Measurements from ENCODE around the gene MYH8. TPM values are rescaled to one million over a fixed set of nuclear protein-coding genes. Genes with fewer than 3 reads are reported as not detected.

MYH8 gene
- total RNA-seq, 1 donor from 2014 or later = not detected

DNA sequence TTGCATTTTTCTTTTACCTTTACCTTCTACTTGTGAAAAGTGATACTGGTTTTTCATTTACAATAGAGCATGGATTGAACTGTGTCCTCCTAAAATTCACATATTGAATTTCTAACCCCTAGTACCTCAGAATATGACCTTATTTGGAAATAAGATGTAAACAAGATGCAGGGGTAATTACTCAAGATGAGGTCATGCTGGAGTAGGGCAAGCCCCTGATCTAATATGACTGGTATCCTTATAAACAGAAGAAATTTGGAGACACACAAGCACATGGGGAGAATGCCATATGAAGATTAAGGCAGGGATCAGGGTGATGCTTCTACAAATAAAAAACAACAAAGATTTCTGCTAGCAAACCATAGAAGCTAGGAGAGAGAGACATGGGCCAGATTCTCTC, 61.2 kb downstream of the MYH8 start:
- no peaks in the 10 kb centered on the region for H3K9me3 ChIP-seq

DNA sequence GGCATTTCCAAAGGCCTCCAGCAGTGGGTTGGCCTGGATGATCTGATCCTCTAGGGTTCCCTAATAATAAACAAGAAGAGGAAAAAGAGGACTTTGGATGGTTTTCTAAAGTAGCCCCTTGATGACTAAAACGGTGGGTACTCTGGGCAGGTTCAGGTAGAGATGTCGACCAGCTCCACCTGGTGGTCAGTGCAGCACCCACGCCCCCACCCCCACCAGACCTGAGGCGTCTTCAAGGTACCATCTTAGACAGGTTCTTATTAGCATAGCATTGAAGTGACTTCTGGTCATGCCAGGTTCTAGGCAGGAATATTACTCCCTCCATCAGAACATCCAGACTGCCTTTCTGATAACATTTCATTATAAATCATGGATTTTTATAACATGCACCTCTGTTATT, 64.0 kb downstream of the MYH8 start:
- Histone ChIP-seq H3K36me3 (no peaks in the 10 kb centered on the region), H3K9me3 (no peaks in the 10 kb centered on the region), H3K27me3 (no peaks in the 10 kb centered on the region), H3K4me3 (no peak overlapping the region), H3K4me1 (no peaks in the 10 kb centered on the region), H3K27ac (no peak overlapping the region)
- intact Hi-C loops (cut with DNase I) = no loop called here
- DNase-seq (ENCODE audit: low spot score in 2 of 2) = no peak
- TF ChIP-seq, protein P1, sequence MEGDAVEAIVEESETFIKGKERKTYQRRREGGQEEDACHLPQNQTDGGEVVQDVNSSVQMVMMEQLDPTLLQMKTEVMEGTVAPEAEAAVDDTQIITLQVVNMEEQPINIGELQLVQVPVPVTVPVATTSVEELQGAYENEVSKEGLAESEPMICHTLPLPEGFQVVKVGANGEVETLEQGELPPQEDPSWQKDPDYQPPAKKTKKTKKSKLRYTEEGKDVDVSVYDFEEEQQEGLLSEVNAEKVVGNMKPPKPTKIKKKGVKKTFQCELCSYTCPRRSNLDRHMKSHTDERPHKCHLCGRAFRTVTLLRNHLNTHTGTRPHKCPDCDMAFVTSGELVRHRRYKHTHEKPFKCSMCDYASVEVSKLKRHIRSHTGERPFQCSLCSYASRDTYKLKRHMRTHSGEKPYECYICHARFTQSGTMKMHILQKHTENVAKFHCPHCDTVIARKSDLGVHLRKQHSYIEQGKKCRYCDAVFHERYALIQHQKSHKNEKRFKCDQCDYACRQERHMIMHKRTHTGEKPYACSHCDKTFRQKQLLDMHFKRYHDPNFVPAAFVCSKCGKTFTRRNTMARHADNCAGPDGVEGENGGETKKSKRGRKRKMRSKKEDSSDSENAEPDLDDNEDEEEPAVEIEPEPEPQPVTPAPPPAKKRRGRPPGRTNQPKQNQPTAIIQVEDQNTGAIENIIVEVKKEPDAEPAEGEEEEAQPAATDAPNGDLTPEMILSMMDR (IDR thresholded peaks at IDR 0.05) = peak in 1 of 3 experiments; percentile 8

More for the DNA sequence above, 61.2 kb downstream of the MYH8 start:
- TF ChIP-seq, protein P1 (IDR thresholded peaks at IDR 0.05) = no peak
- Histone ChIP-seq H3K4me3 (no peak overlapping the region), H3K4me1 (no peaks in the 10 kb centered on the region), H3K36me3 (no peaks in the 10 kb centered on the region), H3K27ac (no peak overlapping the region), H3K27me3 (no peaks in the 10 kb centered on the region)
- no peak for DNase-seq (ENCODE audit: low spot score in 2 of 2)
- intact Hi-C loops (cut with DNase I) = no loop called here

DNA sequence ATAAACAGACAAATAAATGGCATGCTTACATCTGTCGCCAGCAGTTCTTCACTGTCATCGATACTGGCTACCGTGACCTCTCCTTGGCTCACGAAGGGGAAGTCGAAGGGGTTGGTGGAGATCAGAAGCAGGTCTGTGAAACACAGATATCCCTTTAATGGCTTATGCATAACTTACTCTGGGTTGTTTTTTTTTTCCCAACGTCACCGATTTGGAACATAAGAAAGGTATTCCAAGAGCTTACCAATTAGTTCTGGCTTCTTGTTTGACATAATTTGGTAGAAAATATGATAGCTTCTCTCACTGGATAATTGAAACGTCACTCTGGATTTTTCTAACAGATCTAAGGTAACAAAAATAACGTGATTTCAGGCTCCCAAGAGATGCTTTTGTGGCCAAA, 67.1 kb downstream of the MYH8 start:
- H3K36me3 ChIP-seq = no peaks in the 10 kb centered on the region
- TF ChIP-seq, protein P1 (IDR thresholded peaks at IDR 0.05) = no peak
- H3K4me1 ChIP-seq = no peaks in the 10 kb centered on the region
- intact Hi-C loops (cut with DNase I) = no loop called here
- no peak overlapping the region for H3K4me3 ChIP-seq
- no peak for DNase-seq (ENCODE audit: low spot score in 2 of 2)
- H3K27me3 ChIP-seq = no peaks in the 10 kb centered on the region
- no peaks in the 10 kb centered on the region for H3K9me3 ChIP-seq
- H3K27ac ChIP-seq = no peak overlapping the region

DNA sequence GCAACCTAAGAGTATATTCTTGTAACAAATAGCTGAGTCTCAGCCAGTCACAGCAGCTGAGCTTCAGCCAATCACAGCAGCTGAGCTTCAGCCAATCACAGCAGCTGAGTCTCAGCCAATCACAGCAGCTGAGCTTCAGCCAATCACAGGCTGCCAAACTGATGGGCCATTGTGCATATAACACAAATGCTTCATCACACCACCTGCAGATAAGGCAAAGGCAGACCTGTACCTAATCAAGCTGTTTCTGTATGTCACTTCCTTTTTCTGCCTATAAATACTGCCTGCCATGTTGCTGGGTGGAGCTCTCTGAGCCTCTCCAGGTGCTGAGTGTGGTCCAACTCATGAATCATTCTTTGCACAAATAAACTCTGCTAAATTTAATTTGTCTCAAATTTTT, 68.9 kb downstream of the MYH8 start:
- H3K4me1 ChIP-seq = no peaks in the 10 kb centered on the region
- TF ChIP-seq, protein P1 (IDR thresholded peaks at IDR 0.05) = no peak
- H3K9me3 ChIP-seq = no peaks in the 10 kb centered on the region
- intact Hi-C loops (cut with DNase I) = no loop called here
- H3K36me3 ChIP-seq = no peaks in the 10 kb centered on the region
- no peak overlapping the region for H3K4me3 ChIP-seq
- no peak for DNase-seq (ENCODE audit: low spot score in 2 of 2)
- H3K27me3 ChIP-seq = no peaks in the 10 kb centered on the region
- H3K27ac ChIP-seq = no peak overlapping the region

DNA sequence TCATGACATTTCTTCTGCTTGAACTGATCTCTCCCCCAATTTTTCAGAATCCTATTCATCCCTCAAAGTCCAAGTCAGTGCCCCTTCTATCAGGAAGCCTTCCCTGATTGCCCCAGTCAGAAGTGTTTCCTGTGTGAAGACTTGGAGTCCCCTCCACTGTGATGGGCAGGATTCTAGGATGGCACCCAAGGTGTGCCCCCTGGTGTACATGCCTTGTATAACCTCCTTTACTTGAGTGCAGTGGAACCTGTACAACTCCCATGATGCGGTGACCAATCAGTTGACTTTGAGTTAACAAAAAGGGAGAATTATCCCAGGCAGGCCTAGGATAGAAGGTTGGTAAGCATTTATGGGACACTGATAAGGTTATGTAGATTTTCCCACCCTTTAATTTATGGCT, 72.3 kb downstream of the MYH8 start:
- Histone ChIP-seq H3K27me3 (no peaks in the 10 kb centered on the region), H3K36me3 (no peaks in the 10 kb centered on the region), H3K4me1 (no peaks in the 10 kb centered on the region), H3K27ac (no peak overlapping the region), H3K4me3 (no peak overlapping the region), H3K9me3 (no peaks in the 10 kb centered on the region)
- DNase-seq (ENCODE audit: low spot score in 2 of 2) = no peak
- intact Hi-C loops (cut with DNase I) = no loop called here
- TF ChIP-seq, protein P1 (IDR thresholded peaks at IDR 0.05) = peak in 1 of 3 experiments; percentile 4

DNA sequence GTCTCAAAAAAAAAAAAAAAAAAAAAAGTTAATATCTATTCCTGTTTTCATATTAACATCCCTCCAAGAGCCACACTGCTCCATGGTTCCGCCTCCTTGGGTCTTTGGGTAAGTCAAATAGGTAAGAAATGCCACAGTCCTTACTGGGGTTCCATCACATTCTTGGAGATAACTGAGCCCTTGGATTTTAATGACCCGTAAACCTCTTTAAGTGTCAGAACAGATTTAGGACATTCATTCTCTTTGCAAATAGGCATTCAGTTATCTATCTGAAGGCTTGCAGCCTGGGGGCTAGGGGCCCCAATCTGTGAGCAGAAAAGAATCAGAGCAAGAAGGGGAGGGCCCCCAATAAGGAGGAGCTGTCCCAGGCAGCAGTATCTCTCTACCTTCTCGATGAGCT, 76.9 kb downstream of the MYH8 start:
- no peak for DNase-seq (ENCODE audit: low spot score in 2 of 2)
- H3K4me3 ChIP-seq = no peak overlapping the region
- TF ChIP-seq, protein P1 (IDR thresholded peaks at IDR 0.05) = no peak
- no peaks in the 10 kb centered on the region for H3K27me3 ChIP-seq
- H3K9me3 ChIP-seq = no peaks in the 10 kb centered on the region
- H3K36me3 ChIP-seq = no peaks in the 10 kb centered on the region
- intact Hi-C loops (cut with DNase I) = no loop called here
- no peaks in the 10 kb centered on the region for H3K4me1 ChIP-seq
- H3K27ac ChIP-seq = no peak overlapping the region
